Stimulated activated CD4-positive, alpha-beta T cell treated with anti-CD3 and anti-CD28 coated beads, Interleukin-4, amount 100 ng/mL, for 48 hours (primary cell): ENCODE results near the gene PRLH.
"Not testable (repeated sequence)": the region's sequence is repeated elsewhere in the genome, so short reads cannot be mapped to it uniquely, and the experiment has no call there.

Experiments used
- DNase-seq, 2 donors: peaks; one replicate each; pipeline ENCODE4 v3.0.0-alpha.2; 2020; ENCODE audit warnings: low read depth in 2 of 2

The PRLH gene

GRCh38 chr2:237601453-237602116 lies 35.2 kb downstream of the PRLH start:
- no peak for DNase-seq

DNA sequence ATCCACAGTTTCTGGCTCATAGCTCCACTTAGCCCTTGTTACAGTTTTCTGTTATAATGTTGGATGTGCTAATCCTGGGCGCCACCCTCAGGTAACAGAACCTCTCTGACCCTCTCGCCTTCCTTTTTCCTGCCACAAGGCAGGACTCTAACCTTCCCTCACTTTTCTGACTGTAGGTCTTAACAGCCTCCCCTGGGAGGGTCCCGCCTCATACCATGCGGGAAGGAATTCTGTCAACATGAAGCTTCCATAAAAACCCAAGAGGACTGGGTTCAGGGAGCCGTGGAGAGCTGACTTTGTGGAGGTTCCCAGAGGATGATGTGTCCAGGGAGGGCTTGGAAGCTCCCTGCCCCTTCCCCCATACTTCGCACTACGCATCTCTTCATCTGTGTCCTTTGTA lies 36.0 kb downstream of the PRLH start:
- DNase-seq, result no peak

DNA sequence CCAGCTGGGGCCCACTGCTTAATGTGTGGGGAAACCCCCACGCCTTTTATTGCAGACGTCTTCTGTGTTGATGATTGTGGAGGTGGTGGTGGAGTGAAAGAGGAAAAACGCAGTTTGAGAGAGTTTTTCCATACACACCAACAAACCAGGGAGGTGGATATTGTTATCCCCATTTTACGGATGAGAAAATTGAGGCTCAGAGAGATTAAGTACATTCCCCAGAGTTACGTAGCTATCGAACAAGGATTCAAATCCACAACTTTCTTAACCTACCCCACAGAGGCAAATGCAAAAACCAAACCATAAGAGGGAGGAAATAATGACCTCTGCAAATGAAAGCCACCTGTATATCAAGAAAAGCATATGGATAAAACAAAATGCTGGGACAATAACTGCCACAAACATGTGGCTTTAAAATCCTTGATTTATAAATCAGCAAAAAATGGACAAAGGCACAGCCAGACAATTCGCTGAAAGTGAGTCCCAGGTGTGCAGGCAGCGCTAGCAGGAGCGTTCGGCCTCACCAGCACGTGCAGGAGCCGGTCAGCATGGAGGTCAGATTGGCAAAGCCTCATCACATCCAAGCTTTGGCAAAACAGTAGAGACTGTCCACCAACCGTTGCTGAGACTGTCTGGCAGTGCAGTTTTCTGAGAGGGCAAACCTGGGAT lies 36.8 kb downstream of the PRLH start:
- no peak for DNase-seq

GRCh38 chr2:237603718-237604362 lies 37.5 kb downstream of the PRLH start:
- no peak for DNase-seq

DNA sequence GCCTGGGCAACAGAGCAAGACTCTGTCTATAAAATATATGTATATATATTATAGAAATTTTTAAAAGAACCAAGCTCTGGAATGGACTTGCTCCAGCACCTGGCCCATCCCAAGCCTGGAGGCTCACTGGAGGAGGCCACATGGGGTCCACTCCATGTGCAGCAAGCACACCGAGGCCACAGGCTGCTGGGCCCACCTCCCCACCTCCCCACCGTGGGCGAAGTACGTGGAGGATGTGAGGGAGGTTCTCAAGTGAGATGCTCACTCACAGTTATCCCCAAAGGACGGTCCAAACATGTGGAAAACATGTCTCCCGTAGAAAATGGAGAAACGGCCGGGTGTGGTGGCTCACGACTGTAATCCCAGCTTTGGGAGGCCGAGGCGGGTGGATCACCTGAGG lies 38.0 kb downstream of the PRLH start:
- DNase-seq, result no peak

GRCh38 chr2:237604960-237605359 lies 38.6 kb downstream of the PRLH start:
- no peak for DNase-seq

GRCh38 chr2:237606522-237606921 lies 40.1 kb downstream of the PRLH start:
- not testable (repeated sequence) for DNase-seq

GRCh38 chr2:237612527-237613357 lies 46.4 kb downstream of the PRLH start:
- DNase-seq, result no peak

- no peak for DNase-seq
Observed at GRCh38 chr2:237613679-237614078, 47.3 kb downstream of the PRLH start.

DNA sequence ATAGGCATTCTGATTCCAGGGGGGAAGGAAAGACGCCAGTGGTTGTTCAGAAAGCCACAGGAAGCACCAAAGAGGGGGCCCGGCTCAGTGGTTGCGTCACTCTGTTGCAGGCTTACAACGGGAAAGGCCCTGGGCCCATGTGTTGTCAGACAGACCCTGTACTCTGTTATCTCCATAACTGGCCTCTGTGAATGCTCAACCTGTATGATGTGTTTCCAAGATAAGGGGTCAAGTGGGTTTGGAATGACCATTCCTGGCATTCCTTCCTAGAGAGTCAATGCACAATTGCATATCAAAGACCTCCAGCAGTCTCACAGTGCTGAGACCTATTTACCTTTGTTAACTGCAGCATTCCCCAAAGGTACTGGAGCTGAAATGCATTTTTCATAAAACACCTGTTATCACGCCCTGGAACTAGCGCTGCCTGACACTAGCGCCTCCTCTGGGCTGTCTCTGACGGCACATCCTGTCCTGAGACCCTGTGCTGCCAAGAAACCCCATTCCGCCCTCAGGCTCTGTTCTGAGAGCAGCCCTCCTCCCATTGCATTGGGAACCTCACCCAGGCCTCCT lies 47.9 kb downstream of the PRLH start:
- DNase-seq, result no peak

GRCh38 chr2:237615631-237616249 lies 49.4 kb downstream of the PRLH start:
- DNase-seq, result no peak

- no peak for DNase-seq
Observed at GRCh38 chr2:237616373-237616733, 50.0 kb downstream of the PRLH start.
